HepG2 (cell line): Measurements from ENCODE around the gene RETREG2. TPM values are rescaled to one million over a fixed set of nuclear protein-coding genes. Genes with fewer than 3 reads are reported as not detected.
A peak's percentile ranks its signal among the peaks of the same experiment; 100 is the strongest.

Source experiments
- GABPA ChIP-seq, 2 experiments: IDR thresholded peaks; 2 replicates each; pipeline ENCODE4 v1.6.1; 2011 to 2016; ENCODE audit warnings: low read depth in 2 of 2, low read length in 1 of 2, missing biosample characterization in 1 of 2, missing genetic modification characterization in 1 of 2
- GATAD1 ChIP-seq: IDR thresholded peaks from 2 replicates; pipeline ENCODE4 v1.6.1; 2016; ENCODE audit warnings: missing genetic modification reagents, missing compliant biosample characterization
- GLMP ChIP-seq: sonication (generic); formaldehyde crosslinking; IDR thresholded peaks from 2 replicates; pipeline ENCODE4 v1.9.0; 2021; ENCODE audit warnings: missing genetic modification reagents, mild to moderate bottlenecking, borderline replicate concordance
- HIVEP1 ChIP-seq: sonication (generic); formaldehyde crosslinking; IDR thresholded peaks from 2 replicates; pipeline ENCODE4 v1.4.0; 2020; ENCODE audit warnings: mild to moderate bottlenecking, missing genetic modification reagents
- HNRNPL ChIP-seq: fragments of 200-400 bp; formaldehyde crosslinking; IDR thresholded peaks from 2 replicates; pipeline ENCODE4 v1.6.1; 2017; ENCODE audit warnings: mild to moderate bottlenecking, low read depth, low read length
- MLXIP ChIP-seq: sonication (generic); formaldehyde crosslinking; IDR thresholded peaks from 2 replicates; pipeline ENCODE4 v1.9.0; 2021; ENCODE audit warnings: missing genetic modification reagents, borderline replicate concordance
- RBM22 ChIP-seq: fragments of 200-400 bp; formaldehyde crosslinking; optimal IDR thresholded peaks from 2 replicates; pipeline ENCODE3; 2017; ENCODE audit warnings: mild to moderate bottlenecking, low read length, moderate library complexity
- ZNF432 ChIP-seq: sonication (generic); formaldehyde crosslinking; IDR thresholded peaks from 2 replicates; pipeline ENCODE4 v1.5.0; 2020; ENCODE audit warnings: missing genetic modification reagents, mild to moderate bottlenecking, borderline replicate concordance
- ZNF572 ChIP-seq: sonication (generic); formaldehyde crosslinking; IDR thresholded peaks from 2 replicates; pipeline ENCODE4 v1.5.1; 2020; ENCODE audit warnings: mild to moderate bottlenecking, missing genetic modification reagents
- ZNF660 ChIP-seq: sonication (generic); formaldehyde crosslinking; IDR thresholded peaks from 2 replicates; pipeline ENCODE4 v1.5.1; 2020; ENCODE audit warnings: mild to moderate bottlenecking, low read depth, missing genetic modification reagents, borderline replicate concordance
- ZNF704 ChIP-seq: sonication (generic); formaldehyde crosslinking; IDR thresholded peaks from 2 replicates; pipeline ENCODE4 v1.8.1; 2023; ENCODE audit warnings: mild to moderate bottlenecking, inconsistent platforms, moderate library complexity, missing genetic modification reagents, borderline replicate concordance
- ZNF737 ChIP-seq: sonication (generic); formaldehyde crosslinking; IDR thresholded peaks from 2 replicates; pipeline ENCODE4 v1.5.0; 2020; ENCODE audit warnings: missing genetic modification reagents, mild to moderate bottlenecking, borderline replicate concordance
- ZSCAN25 ChIP-seq: sonication (generic); formaldehyde crosslinking; IDR thresholded peaks from 2 replicates; pipeline ENCODE4 v1.8.0; 2022; ENCODE audit warnings: mild to moderate bottlenecking, missing genetic modification reagents
- polyA plus RNA-seq, 8 experiments: library from polyadenylated mRNA; depleted of rRNA in 3 of 8; stranded (reverse) in 7 of 8; unstranded in 1 of 8; fragments of >200 nt; fragmentation: Illumina TruSeq in 4 of 8; extraction: Trizol in 4 of 8; gene quantifications; 2 replicates each; pipeline versions ENCODE4 v1.2.1 to v1.2.3, GENCODE V29; 2011 to 2016; ENCODE audit warnings: low read depth in 4 of 8, missing spikeins in 1 of 8, mixed read lengths in 1 of 8; ENCODE audit not compliant: insufficient read depth in 1 of 8
- total RNA-seq, 5 experiments: library from RNA; depleted of rRNA; stranded (reverse); fragments of >200 nt; fragmentation: Illumina TruSeq; extraction: Trizol; gene quantifications; 2 replicates each; pipeline ENCODE4 v1.2.3, GENCODE V29; 2016; ENCODE audit warnings: low read depth in 1 of 5
- TF ChIP-seq, protein P1 (sequence below): sonication (generic); formaldehyde crosslinking; IDR thresholded peaks from 2 replicates; pipeline ENCODE4 v1.4.0; 2020; ENCODE audit warnings: missing genetic modification reagents, borderline replicate concordance
- TF ChIP-seq, protein P2 (sequence below), 2 experiments: IDR thresholded peaks; 2 replicates each; pipeline ENCODE4 v1.6.1; 2011 to 2012; ENCODE audit warnings: low read length in 2 of 2, borderline replicate concordance in 1 of 2, low read depth in 1 of 2, mild to moderate bottlenecking in 1 of 2, moderate library complexity in 1 of 2

The RETREG2 gene
- total and polyA plus RNA-seq, 2 of the 13 experiments (the other 11 are each of a cell fraction or from before 2014, with no cell fraction given): 86.0 to 134 TPM

GRCh38 chr2:219218217-219218731 is 40.2 kb downstream of the RETREG2 start (continued):
- TF ChIP-seq, protein P1, sequence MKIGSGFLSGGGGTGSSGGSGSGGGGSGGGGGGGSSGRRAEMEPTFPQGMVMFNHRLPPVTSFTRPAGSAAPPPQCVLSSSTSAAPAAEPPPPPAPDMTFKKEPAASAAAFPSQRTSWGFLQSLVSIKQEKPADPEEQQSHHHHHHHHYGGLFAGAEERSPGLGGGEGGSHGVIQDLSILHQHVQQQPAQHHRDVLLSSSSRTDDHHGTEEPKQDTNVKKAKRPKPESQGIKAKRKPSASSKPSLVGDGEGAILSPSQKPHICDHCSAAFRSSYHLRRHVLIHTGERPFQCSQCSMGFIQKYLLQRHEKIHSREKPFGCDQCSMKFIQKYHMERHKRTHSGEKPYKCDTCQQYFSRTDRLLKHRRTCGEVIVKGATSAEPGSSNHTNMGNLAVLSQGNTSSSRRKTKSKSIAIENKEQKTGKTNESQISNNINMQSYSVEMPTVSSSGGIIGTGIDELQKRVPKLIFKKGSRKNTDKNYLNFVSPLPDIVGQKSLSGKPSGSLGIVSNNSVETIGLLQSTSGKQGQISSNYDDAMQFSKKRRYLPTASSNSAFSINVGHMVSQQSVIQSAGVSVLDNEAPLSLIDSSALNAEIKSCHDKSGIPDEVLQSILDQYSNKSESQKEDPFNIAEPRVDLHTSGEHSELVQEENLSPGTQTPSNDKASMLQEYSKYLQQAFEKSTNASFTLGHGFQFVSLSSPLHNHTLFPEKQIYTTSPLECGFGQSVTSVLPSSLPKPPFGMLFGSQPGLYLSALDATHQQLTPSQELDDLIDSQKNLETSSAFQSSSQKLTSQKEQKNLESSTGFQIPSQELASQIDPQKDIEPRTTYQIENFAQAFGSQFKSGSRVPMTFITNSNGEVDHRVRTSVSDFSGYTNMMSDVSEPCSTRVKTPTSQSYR (CRISPR knock-in tag): 0 out of 2 replicates have a peak, but pooled peaks have one; percentile 5
- TF ChIP-seq HIVEP1 (no peak; the same call in 1 of the 2 replicates), ZNF737 (CRISPR knock-in tag) (peak; percentile 89; the same call in 1 of the 2 replicates), ZNF432 (peak; percentile 95; the same call in 1 of the 2 replicates), GATAD1 (no peak), HNRNPL (peak; percentile 85), ZNF572 (CRISPR knock-in tag) (peak; percentile 90), GABPA (IDR thresholded peaks at IDR 0.05; ENCODE audit: low read depth, low read length) (no peak), GABPA (CRISPR knock-in tag; IDR thresholded peaks at IDR 0.05; ENCODE audit: low read depth) (no peak), MLXIP (0 out of 2 replicates have a peak, but pooled peaks have one; percentile 56), ZNF660 (CRISPR knock-in tag) (no peak), RBM22 (no peak), ZNF704 (CRISPR knock-in tag) (peak; percentile 90; the same call in 1 of the 2 replicates), ZSCAN25 (CRISPR knock-in tag) (0 out of 2 replicates have a peak, but pooled peaks have one; percentile 17), GLMP (CRISPR knock-in tag) (0 out of 2 replicates have a peak, but pooled peaks have one; percentile 33)
- TF ChIP-seq, protein P2, sequence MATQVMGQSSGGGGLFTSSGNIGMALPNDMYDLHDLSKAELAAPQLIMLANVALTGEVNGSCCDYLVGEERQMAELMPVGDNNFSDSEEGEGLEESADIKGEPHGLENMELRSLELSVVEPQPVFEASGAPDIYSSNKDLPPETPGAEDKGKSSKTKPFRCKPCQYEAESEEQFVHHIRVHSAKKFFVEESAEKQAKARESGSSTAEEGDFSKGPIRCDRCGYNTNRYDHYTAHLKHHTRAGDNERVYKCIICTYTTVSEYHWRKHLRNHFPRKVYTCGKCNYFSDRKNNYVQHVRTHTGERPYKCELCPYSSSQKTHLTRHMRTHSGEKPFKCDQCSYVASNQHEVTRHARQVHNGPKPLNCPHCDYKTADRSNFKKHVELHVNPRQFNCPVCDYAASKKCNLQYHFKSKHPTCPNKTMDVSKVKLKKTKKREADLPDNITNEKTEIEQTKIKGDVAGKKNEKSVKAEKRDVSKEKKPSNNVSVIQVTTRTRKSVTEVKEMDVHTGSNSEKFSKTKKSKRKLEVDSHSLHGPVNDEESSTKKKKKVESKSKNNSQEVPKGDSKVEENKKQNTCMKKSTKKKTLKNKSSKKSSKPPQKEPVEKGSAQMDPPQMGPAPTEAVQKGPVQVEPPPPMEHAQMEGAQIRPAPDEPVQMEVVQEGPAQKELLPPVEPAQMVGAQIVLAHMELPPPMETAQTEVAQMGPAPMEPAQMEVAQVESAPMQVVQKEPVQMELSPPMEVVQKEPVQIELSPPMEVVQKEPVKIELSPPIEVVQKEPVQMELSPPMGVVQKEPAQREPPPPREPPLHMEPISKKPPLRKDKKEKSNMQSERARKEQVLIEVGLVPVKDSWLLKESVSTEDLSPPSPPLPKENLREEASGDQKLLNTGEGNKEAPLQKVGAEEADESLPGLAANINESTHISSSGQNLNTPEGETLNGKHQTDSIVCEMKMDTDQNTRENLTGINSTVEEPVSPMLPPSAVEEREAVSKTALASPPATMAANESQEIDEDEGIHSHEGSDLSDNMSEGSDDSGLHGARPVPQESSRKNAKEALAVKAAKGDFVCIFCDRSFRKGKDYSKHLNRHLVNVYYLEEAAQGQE (IDR thresholded peaks at IDR 0.05; ENCODE audit: borderline replicate concordance in 1 of 2, low read depth in 1 of 2, low read length in 2 of 2): peak in 1 of 2 experiments; percentile 89; a peak in 2 of 4 replicates
